ENCODE data around the gene GSG1.

The GSG1 gene

GRCh38 chr12:13044906-13045299 is 58.6 kb downstream of the GSG1 start:
- no peak for TF ChIP-seq CTCF (conservative IDR thresholded peaks at IDR 0.05; ENCODE audit: low read depth, low read length)
- no peaks in the 10 kb centered on the region for H4K20me1 ChIP-seq (ENCODE audit: insufficient read depth)
- no peaks in the 10 kb centered on the region for H3K36me3 ChIP-seq (ENCODE audit: insufficient read depth)
- peaks cover 4% of the 10 kb centered on the region for H3K4me1 ChIP-seq (ENCODE audit: low read depth, poor library complexity, severe bottlenecking)
- no peak overlapping the region for H3K4me3 ChIP-seq (IDR thresholded peaks at IDR 0.05; ENCODE audit: insufficient read depth, low read depth, low read length)
- no peak overlapping the region for H3K27ac ChIP-seq
- peak overlapping the region; percentile 62; the same call in 1 of the 2 replicates for H3K9ac ChIP-seq
- no peaks in the 10 kb centered on the region for H3K27me3 ChIP-seq (ENCODE audit: insufficient read depth, low read depth)
- peak overlapping the region; percentile 100 for H2AFZ ChIP-seq (ENCODE audit: low read depth)
- peak overlapping the region; percentile 71 for H3K4me2 ChIP-seq
- H3K79me2 ChIP-seq (ENCODE audit: insufficient read depth, low read depth): no peaks in the 10 kb centered on the region

GRCh38 chr12:13044002-13044905 is 59.2 kb downstream of the GSG1 start, which contains the start of gene FAM234B:
FAM234B (plus strand) TSS chr12:13044381; CDS start chr12:13044404, 23 bp downstream.
- H3K36me3 ChIP-seq (ENCODE audit: insufficient read depth): no peaks in the 10 kb centered on the region
- H3K79me2 ChIP-seq (ENCODE audit: insufficient read depth, low read depth): no peaks in the 10 kb centered on the region
- no peaks in the 10 kb centered on the region for H4K20me1 ChIP-seq (ENCODE audit: insufficient read depth)
- H2AFZ ChIP-seq (ENCODE audit: low read depth): peak within 1 kb of the TSS; percentile 100
- H3K4me1 ChIP-seq (ENCODE audit: low read depth, poor library complexity, severe bottlenecking): peaks cover 4% of the 10 kb centered on the region
- H3K4me3 ChIP-seq (IDR thresholded peaks at IDR 0.05; ENCODE audit: insufficient read depth, low read depth, low read length): no peak within 1 kb of the TSS
- TF ChIP-seq CTCF (conservative IDR thresholded peaks at IDR 0.05; ENCODE audit: low read depth, low read length): no peak
- no peaks in the 10 kb centered on the region for H3K27me3 ChIP-seq (ENCODE audit: insufficient read depth, low read depth)
- H3K4me2 ChIP-seq: peak within 1 kb of the TSS; percentile 71
- no peak within 1 kb of the TSS for H3K27ac ChIP-seq
- peak within 1 kb of the TSS; percentile 62; the same call in 1 of the 2 replicates for H3K9ac ChIP-seq

- Histone ChIP-seq H3K27me3 (ENCODE audit: insufficient read depth, low read depth) (no peaks in the 10 kb centered on the region), H3K4me1 (ENCODE audit: low read depth, poor library complexity, severe bottlenecking) (peaks cover 4% of the 10 kb centered on the region), H3K9ac (no peak overlapping the region), H3K4me3 (IDR thresholded peaks at IDR 0.05; ENCODE audit: insufficient read depth, low read depth, low read length) (no peak overlapping the region), H4K20me1 (ENCODE audit: insufficient read depth) (no peaks in the 10 kb centered on the region), H2AFZ (ENCODE audit: low read depth) (no peak overlapping the region), H3K4me2 (no peak overlapping the region), H3K79me2 (ENCODE audit: insufficient read depth, low read depth) (no peaks in the 10 kb centered on the region), H3K36me3 (ENCODE audit: insufficient read depth) (no peaks in the 10 kb centered on the region), H3K27ac (no peak overlapping the region)
- no peak for TF ChIP-seq CTCF (conservative IDR thresholded peaks at IDR 0.05; ENCODE audit: low read depth, low read length)
These were observed 60.7 kb downstream of the GSG1 start for GRCh38 chr12:13042666-13043230.

GRCh38 chr12:13041224-13041623 is 62.2 kb downstream of the GSG1 start:
- Histone ChIP-seq H3K36me3 (ENCODE audit: insufficient read depth) (no peaks in the 10 kb centered on the region), H3K9ac (no peak overlapping the region), H2AFZ (ENCODE audit: low read depth) (no peak overlapping the region), H4K20me1 (ENCODE audit: insufficient read depth) (no peaks in the 10 kb centered on the region), H3K4me1 (ENCODE audit: low read depth, poor library complexity, severe bottlenecking) (peaks cover 4% of the 10 kb centered on the region), H3K27ac (no peak overlapping the region), H3K4me3 (IDR thresholded peaks at IDR 0.05; ENCODE audit: insufficient read depth, low read depth, low read length) (no peak overlapping the region), H3K27me3 (ENCODE audit: insufficient read depth, low read depth) (no peaks in the 10 kb centered on the region), H3K4me2 (no peak overlapping the region), H3K79me2 (ENCODE audit: insufficient read depth, low read depth) (no peaks in the 10 kb centered on the region)
- no peak for TF ChIP-seq CTCF (conservative IDR thresholded peaks at IDR 0.05; ENCODE audit: low read depth, low read length)

Data from KMS-11 (cell line).